NCI-H1930 (cell line): Measurements from ENCODE around the gene ZNF688.
A peak's percentile ranks its signal among the peaks of the same experiment; 100 is the strongest.
"Not testable (repeated sequence)": the region's sequence is repeated elsewhere in the genome, so short reads cannot be mapped to it uniquely, and the experiment has no call there.

Experiments
- DNase-seq, 2 experiments: peaks; one replicate each; lab custom pipeline; 2025; lab: John Stamatoyannopoulos, UW

The ZNF688 gene

DNA sequence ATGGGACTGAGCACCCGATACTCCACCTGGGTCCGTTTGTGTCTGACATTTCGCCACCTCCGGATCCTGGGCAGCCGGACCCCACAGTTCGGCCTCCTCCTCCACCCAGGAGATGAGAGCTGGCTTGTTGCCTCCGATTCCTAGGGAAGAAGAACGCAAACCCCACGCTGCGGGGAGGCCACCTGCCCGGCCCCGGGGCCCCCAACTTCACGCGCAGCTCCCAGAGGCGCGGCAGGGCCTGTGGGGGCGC is 13.9 kb downstream of the ZNF688 start:
- DNase-seq = no peak

DNA sequence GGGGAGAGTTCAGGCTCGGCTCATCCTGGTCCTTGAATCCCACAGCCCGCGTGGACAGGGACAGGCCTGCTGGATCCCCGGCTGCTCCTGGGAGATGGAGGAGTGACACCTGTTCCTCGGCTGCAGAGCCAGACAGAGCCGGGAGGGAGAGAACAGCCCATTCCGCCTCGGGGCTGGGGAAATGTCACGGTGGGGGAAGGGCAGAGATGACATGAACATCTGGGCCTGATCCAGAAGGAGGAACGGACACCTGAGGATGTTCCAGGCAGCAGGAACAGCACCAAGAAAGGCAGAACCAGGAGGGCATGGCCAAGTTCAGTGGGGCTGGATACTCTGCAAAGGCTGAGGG is 15.4 kb downstream of the ZNF688 start:
- no peak for DNase-seq

DNA sequence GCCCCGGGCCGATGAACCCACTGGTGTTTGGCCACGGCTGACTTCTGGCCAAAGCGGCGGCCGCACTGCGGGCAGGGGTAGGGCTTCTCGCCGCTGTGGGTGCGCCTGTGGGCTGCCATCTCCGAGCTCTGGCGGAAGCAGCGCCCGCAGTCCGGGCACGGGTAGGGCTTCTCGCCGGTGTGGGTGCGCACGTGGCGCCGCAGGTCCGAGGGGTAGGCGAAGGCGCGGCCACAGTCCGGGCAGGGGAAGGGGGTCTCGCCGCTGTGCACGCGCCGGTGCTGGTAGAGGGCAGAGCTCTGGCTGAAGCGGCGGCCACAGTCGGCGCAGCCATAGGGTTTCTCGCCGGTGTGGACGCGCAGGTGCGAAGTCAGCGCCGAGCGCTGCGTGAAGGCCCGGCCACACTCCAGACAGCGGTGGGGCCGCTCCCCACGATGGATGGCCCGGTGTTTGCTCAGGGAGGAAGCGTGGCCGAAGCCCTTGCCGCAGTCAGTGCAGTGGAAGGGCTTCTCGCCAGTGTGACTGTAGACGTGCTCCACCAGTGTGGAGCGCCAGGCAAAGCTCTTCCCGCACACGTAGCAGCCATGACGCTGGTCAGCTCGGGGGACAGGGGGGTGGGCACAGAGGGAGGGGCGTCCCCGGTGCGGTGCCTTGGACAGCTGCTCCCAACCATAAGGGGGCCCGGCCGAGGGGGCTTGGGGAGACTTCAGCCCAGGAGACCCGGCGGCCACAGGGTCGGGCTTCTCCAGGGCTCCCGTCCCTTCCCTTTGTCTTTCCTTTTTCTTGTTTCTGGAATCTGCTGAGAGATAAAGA is 16.0 kb downstream of the ZNF688 start:
- DNase-seq = no peak

DNA sequence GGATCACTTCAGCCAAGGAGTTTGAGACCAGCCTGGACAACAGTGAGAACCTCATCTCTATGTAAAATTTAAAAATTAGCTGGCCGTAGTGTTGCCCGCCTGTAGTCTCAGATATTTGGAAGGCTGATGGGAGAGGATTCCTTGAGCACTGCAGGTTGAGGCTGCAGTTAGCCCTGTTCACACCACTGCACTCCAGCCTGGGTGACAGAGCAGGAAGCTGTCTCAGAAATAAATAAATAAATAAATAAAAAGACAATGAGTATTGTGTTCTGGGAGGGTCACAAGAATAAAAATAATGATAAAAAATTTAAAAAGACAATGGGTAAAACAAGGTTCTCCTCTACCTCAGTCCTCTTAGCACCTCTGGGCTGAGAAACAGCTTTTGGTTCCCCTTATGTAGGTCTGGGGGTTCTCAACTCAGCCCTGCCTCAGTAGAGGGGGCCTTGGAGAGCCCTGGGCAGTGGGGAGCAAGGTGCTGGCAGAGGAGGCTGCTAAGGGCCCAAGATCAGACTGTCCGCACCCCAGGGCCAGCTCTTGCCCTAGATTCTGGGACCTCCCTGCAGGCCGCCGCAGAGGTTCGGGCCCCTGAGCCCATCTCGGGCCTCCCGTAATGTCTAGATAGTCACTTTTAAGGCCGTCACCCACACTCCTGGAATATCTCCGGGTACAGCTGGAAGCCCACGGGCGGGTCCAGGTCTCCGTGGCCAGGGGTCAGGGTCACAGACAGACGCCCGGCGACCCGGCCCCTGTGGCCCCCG is 16.8 kb downstream of the ZNF688 start:
- DNase-seq = no peak

DNA sequence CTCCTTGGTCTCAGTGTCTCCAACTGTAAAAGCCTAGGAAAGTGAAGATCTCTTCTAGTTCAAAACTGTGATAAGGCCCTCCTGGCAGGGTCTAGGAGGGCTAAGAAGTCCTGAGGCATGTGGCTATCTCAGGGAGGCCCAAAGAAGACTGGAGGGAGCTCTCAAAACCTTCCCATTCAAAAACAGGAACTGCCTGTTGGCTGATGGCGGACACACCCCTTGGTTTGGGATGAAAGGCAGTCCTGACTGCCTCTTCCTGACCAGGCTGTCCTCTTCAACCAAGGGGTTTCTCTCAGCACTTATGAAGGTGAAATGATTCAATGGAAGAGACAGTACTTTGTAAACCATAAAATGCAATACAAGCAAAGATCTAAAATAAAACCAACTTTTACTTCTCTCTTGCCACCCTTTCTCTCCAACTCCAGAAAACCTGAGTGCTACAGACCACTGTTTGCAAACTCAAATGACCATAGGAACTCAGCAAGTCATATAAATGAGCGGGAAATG is 18.1 kb downstream of the ZNF688 start:
- DNase-seq = no peak

DNA sequence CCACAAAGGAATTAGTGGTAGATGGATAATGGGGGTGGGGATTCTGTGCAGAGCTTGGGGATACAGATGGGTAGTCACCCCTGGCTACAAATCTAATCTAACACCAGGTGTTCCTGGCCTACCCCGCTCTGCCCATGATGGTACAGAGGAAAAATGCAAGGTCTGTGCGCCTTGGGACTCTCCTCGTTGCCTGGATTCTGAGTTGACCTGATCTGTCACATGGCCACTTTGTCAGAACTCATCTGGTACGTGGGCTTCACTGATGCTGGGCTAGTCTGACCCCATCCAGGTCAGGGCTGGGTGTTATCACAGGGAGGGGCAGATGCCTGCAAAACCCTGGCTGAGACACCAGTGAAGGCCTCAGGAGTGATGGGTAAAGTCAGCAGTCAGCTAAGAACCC is 18.6 kb downstream of the ZNF688 start:
- no peak for DNase-seq

DNA sequence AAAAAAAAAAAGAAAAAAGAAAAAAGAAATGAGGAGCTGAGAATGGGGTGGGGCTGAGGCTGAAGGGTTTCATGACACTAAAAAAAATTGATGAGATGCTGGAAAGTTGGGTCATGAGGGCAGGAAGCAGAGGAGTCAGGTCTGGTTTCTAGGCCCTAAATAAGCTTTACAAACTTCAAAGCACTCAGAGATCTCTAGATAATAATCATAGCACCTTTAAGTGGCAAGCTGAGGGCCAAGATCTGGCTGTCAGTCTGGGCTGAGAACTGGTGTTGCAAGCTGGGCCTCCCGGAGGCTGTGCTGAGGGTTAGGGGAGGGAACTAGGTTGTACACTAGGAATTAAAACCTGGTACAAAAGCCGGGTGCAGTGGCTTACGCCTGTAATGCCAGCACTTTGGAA is 19.7 kb downstream of the ZNF688 start:
- no peak for DNase-seq

DNA sequence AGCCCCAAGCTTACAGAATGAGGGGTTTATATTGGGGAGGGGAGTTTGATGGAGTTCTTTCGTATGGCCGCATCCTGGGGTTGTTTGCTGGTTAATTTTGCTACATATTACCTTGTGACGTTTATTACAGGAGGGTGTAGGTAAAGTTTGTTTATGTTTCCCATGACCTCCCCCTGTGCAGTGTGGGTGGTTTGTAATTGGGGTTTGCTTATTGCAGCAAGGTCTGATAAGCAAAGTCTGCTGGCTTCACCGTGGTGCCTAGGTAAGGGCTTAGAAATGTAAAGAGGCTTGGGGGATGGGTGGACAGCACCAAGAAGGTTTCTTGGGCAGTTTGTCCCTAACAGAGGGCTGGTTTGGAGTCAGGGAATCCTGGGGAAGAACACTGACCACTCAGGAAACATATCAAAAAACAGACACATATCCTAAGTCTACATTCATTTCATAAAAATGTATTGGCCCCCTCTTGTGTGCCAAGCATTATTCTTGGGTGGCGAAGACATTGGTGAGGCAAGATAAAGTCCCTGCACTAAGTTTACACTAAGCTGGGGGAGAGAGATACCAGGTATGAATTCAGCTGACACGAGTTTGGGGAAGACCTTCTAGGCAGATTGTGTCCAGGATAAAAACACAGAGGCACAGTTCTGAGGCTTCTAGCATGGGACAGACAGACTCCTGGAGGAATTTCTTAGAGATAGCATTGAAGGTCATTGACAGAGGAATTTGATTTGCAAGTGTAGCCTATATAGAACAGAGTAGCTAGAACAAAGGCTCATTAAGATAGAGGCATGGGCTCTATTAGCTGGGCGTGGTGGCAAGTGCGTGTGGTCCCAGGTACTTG is 22.9 kb downstream of the ZNF688 start:
- DNase-seq = no peak

DNA sequence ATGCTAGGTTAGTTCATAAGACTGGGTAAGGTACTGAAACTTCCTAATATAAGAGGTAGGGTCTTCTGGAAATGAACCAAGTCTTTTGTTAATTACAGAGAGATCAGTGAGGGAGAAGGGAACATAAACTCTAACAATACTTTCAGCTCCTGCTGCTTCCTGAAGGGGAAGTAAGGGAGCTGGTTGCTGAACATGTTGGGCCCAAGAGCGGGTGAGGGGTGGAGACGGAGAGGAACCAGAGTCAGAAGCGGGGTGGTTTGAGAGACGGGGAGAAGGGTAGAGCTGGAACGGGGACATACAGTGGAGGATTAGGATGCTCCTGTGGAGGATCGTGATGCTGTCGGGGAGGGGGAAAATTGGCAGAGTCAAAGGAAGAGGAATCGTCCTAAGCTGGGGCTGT is 25.4 kb downstream of the ZNF688 start:
- DNase-seq = no peak

DNA sequence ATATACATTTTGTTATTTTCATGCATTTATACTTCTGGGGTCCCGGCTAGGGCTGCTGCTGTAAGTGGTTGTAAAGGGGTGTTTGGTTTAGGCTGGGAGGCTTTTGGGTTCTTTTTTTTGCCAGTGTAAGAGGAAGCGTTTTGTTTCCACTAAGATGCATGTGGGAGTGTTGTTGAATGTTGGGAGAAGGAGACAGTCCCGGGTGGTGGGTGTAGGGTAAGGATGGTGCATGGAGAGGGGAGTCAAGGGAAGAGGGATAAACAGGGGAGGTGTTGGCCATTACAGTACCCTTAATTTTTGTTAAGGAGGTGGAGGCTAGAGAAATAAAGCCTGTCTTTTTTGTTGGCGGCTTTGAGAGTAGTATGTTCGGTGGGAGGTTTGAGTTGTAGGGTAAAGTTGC is 28.4 kb downstream of the ZNF688 start:
- no peak for DNase-seq

DNA sequence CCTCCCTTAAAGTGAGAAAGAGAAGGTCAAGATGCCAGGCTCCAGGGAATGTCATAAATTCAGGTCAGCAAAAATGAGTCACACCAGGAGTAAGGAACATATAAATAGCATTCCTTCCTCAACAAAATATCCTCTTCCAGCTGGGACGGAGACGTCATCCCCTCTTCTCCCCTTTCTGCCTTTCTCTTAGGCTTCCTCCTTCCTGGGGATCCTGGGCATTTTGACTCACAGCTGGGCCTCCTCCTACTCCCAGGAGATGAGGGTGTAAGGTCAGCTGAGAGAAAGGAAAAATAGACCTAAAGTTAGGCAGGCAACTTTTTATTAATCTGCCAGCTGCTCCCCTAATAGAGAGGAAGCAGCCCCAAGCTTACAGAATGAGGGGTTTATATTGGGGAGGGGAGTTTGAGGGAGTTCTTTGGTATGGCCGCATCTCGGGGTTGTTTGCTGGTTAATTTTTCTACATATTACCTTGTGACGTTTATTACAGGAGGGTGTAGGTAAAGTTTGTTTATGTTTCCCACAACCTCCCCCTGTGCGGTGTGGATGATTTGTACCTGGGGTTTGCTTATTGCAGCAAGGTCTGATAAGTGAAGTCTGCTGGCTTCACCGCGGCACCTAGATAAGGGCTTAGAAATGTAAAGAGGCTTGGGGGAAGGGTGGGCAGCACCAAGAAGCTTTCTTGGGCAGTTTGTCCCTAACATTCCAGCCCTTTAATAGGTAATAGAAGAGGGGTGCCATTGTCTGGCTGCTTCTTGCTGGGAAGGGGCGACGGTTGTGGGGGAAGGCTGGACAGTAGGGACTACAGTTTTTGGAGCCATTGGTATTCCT is 29.8 kb downstream of the ZNF688 start:
- no peak for DNase-seq

DNA sequence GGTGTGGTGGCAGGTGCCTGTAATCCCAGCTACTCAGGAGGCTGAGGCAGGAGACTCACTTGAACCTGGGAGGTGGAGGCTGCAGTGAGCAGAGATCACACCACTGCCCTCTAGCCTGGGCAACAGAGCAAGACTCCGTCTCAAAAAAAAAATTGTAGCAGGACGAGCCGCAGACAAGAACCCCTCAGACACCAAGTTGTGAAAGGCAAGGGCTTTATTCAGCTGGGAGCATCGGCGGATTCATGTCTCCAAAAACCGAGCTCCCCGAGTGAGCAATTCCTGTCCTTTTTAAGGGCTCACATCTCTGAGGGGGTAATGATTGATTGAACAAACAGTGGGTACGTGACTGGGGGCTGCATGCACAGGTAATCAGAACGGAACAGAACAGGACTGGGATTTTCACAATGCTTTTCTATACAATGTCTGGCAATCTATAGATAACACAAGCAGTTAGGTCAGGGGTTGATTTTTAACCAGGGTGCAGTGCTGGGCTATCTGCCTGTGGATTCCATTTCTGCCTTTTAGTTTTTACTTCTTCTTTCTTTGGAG is 30.5 kb downstream of the ZNF688 start:
- DNase-seq = not testable (repeated sequence)

DNA sequence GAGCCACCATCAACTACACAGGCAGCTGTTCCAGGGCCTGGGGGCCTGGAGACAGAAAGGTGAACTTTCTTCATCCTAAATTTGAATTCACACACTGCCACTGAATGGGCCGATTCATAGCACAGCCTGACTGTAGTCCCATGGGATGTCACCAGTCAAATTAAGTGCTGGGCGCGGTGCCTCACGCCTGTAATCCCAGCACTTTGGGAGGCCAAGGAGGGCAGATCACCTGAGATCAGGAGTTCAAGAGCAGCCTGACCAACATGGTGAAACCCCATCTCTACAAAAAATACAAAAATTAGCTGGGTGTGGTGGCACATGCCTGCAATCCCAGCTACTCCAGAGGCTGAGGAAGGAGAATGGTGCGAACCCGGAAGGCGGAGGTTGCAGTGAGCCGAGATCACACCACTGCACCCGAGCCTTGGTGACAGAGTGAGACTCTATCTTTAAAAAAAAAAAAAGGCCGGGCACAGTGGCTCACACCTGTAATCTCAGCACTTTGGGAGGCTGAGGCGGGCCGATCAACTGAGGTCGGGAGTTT is 31.5 kb downstream of the ZNF688 start:
- not testable (repeated sequence) for DNase-seq

DNA sequence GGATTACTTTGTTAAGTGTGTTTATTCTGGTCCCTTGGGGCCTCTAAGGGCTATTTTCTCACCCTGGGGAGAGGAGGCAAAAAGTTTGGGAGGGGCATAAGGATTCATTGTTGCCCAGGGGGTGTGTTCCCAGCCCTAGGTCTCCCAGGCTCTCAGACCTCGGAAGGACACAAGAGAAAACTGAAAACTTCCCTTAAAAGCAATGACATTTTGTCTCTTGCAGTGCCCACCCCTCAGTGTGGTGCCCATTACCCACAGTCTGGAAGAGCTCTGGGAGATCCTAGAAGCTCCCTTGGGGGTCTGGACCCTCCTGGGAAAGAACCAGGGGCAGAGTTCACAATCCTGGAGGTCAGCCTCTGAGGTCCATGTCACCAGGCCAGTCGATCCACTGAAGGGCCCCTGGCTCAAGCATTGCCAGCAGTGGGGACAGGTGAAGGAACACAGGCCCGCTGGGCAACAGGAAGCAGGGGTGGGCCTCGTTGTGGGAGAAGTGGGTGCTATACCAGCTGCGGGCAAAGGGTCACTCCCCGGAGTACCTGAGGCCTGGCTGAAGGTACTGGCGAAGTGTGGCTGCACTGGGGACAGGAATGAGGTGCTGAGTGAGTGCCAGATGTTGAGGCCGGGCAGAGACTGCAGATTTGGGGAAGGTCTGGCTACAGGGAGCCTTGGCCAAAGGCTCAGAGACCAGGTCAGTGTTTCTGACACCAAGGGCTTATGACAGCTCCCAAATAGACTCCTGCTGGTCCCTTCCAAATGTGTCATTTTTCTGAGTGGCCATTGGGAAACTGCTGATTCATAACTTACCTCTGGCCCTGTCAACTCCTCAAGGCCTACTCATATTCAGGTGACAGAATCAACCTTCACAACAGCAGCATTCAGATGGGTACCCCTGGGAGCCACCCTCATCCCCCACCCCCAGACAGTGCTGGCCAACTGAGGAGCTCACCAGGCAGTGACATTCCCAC is 32.2 kb downstream of the ZNF688 start:
- no peak for DNase-seq

DNA sequence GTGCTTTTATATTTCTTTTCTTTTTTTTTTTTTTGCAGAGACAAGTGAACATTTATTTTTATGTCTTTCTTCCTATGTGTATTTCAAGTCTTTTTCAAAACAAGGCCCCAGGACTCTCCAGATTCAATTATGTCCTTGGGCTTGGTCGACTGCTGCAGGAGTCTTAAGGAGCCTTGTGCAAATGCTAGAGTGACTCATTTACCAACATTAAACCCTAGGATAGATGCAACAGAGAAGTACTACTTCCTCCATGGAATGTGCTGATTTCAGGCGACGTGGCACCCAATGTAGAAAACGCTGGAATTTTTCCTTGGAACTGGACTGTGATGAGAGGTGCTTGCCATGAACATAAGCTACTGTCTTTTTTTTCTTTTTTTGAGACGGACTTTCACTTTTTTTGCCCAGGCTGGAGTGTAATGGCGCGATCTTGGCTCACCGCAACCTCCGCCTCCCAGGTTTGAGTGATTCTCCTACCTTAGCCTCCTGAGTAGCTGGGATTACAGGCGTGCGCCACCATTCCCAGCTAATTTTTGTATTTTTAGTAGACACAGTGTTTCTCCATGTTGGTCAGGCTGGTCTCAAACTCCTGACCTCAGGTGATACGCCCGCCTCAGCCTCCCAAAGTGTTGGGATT is 35.0 kb downstream of the ZNF688 start:
- DNase-seq = not testable (repeated sequence)

DNA sequence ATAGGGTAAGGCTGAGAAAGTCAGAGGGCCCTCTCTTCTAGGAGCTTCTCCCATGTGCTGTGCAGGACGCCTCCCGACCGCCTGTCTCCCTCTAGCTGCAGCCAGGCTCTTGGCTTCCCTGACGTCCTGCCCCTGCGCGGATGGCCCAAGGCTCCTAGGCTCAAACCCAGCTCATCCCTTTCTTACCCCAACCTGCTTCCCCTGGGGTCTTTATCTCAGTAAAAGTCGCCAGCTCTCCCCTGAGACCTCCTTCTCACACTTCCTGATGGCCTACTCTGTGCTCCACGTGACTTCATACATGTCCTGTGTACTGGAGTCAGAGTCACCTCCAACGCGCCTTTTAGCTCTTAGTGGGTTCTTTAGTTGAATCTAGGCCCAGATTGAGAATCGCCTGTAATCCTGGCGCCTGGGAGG is 35.7 kb downstream of the ZNF688 start:
- peak; percentile 62 to 71 for DNase-seq

DNA sequence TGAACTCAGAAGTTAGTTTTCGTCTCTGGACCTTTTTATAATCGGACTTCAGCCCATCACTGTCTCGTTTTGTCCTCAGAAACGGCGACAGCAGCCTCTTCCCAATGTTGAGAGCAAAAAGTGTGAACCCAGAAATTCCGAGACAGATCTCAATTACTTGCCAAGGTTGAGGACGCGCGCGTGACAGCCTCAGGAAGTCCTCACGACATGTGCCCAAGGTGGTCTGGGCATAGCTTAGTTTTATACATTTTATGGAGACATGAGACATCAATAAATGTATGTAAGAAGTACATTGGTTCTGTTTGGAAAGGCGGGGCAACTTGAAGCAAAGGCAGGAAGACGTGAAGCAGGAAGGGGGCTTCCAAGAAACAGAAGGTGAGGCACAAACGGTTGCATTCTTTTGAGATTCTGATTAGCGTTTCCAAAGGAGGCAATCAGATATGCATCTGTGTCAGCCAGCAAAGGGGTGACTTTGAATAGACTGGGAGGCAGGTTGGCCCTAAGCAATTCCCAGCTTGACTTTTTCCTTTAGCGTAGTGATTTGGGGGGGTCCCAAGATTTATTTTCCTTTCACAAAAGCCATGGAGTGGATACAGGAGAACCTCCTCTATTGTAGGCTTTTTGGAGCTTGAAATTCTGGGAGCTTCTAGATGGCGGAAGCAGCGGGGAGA is 36.3 kb downstream of the ZNF688 start:
- DNase-seq = no peak

DNA sequence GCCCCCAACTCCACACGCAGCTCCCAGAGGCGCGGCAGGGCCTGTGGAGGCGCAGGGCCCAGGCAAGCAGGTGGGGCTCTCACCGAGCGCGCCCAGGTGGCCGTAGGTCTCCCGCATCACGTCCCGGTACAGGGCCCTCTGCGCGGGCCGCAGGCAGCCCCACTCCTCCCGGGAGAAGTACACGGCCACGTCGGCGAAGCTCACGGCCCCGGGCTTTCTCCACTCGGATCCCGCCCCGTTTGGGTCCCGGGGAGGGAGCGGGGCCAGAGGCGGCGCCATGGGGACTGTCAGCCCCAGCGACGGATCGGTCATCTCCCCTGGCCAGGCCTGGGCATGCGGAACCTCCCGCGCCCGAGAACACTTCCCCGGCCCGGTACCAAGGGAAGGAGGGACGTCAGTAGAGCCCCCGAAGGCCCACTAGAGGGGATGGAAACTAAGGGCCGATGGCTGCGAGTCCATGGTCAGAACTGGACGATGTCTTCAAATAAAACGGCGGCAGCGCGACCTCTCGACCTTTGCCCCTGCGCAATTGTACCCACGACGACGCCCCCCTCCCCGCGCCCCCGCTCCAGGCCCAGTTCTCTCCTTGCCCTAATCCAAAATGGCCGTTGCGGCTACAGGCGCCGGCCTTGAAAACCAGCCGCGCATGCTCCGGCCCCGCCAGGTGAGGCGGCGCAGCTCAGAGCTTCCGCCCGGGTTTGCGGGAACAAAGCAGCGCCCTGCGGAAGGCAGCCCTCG is 37.0 kb downstream of the ZNF688 start, which contains the start of gene ZNF747:
ZNF747 (minus strand) TSS at position 491 of the 738 bp plus-strand sequence; CDS start at position 312, 179 bp downstream.
- peak; percentile 90 to 95 for DNase-seq
